DMS53 treated with DMSO at 0.1 percent for 48 hours (cell line): ENCODE results near the gene SH3D21.

Experiments used
- DNase-seq: peaks from one replicate; lab custom pipeline; 2025; ENCODE audit not compliant: unreplicated experiment; lab: John Stamatoyannopoulos, UW

The SH3D21 gene

GRCh38 chr1:36328713-36329112 is 22.5 kb downstream of the SH3D21 start:
- DNase-seq = no peak

- DNase-seq = no peak
Observed at GRCh38 chr1:36329817-36330216, 23.6 kb downstream of the SH3D21 start.

DNA sequence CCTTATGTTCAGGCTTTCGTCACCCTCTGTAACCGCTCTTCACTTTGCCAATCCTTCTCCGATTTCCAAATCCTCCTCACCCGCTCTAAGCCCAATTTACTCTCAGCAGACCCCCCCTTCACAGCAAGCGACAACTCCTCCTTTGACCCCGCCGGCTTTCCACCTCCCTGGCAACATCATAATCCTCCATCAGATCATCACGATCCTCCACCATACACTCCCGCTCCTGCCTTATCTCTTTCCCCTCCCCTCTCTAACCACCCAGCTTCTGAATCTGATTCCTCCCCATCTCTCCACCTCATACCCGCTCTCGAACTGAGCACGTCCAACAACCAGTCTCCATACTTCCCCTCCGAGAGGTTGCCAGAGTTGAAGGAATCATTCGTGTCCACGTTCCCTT is 24.8 kb downstream of the SH3D21 start:
- no peak for DNase-seq

- no peak for DNase-seq
Observed at GRCh38 chr1:36337830-36338229, 31.7 kb downstream of the SH3D21 start.

DNA sequence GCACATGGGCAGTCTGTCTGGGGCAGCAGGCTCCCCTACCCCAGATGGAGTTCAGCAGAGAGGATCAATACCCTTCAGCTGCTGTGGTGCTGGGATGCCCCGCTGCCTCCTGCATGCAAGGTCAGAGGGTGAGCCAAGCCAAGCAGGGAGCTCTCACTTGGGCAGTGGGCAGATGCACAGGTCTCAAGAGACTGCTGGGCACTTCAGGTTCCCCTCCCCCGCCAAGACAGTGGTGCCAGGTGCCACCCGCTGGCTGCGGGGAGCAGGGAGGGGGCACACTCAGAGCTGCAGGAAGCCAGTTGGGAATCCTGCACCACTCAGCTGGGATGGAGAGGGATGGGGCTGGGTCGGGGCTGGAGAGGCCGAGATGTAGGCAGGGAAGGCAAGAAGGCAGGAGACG is 33.0 kb downstream of the SH3D21 start:
- DNase-seq = no peak

GRCh38 chr1:36339615-36340014 is 33.4 kb downstream of the SH3D21 start:
- no peak for DNase-seq

DNA sequence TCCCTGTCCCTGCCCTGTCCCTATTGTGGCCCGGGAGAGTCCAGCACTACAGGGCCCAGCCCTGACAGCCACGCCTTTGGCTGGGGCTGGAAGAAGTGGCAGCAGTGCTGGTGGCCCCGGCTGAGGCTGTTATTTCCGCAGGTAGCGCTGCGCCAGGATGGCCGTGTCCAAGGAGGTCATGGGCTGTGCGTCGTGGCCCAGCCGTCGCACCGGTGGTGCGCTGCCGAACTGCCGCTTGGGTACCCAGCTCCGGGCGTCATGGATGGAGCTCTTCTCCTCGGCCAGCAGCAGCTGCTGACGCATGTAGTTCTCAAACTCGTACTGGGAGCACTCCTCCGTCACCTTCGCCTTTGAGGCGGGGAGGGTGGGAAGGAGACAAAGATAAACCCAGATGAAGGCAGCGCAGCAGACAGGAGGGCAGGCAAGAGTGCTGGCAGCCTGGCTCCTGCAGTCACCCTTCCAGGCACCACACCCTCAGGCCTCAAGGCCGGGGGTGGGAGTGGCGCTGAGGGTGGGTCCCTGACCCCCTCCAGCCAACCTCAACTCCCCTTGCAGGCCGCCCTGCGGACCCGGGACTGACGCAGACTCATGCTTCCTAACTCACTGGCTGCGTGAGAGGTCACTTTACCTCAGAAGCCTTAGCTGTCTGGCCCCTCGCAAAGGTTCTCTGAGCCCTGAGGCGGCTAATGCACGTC is 35.6 kb downstream of the SH3D21 start:
- DNase-seq = no peak

GRCh38 chr1:36342426-36343185 is 36.4 kb downstream of the SH3D21 start:
- DNase-seq = no peak

- DNase-seq = no peak
Observed at GRCh38 chr1:36343651-36344394, 37.7 kb downstream of the SH3D21 start.

DNA sequence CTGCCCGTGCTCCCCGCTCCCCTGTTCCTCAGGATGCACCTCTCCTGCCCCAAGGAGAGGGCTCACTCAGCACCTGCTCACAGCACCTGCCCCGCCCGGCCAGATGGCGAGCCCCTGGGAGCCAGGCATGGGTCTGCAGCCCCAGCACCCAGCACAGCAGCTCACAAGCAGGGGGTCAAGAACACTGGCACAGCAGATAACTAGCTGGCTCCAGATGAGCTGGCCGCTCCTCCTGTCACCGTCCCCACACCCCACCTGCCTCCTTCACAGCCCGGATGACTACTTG is 38.2 kb downstream of the SH3D21 start:
- no peak for DNase-seq

DNA sequence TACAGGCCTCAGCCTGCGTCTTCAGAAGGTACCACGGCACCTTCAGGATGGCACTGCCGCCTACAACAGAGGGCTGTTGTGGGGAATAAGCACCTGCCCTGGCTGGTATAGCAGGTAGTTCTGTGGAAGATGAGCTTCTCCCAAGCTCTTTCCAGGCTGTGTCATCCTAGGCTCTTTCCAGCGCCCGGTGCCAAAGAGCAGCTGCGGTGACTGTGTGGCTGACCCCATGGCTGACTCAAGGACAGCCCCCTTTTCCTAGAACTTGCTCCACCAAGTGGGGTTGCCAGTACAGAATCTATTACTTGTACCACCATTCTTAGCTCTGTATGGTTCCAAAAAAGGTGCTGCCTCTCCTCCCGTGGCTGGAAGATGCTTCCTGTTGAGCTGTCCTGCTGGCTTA is 39.2 kb downstream of the SH3D21 start:
- no peak for DNase-seq

DNA sequence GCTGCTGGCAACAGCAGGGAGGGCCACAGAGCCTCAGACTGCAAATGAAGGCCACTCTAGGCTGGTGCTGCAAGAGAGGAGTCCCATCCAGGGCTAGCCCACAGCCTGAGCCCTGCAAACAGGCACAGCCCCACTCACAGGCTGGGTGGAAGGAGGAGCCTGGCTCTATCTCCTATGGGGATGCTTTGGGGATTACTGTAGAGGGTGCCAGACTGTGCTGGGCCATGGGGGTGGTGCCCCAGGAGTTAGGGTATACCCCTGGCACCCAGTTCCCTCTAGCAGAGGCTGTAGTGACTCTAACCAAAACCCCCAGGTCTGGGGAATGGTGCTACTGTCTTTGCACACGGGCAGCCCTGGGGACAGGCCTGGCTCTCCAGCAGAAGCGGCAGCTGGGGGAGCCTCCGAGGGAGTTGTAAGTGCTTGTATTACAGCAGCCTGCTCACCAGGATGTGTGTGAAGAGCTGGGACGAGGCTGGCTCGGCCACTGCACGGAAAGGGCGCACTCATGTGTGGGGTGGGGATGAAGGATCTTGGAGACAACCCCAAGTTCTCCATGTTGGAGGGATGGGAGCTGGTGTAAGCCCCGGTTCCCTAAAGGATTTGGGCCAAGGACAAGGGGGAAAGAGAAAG is 40.7 kb downstream of the SH3D21 start:
- DNase-seq = no peak

DNA sequence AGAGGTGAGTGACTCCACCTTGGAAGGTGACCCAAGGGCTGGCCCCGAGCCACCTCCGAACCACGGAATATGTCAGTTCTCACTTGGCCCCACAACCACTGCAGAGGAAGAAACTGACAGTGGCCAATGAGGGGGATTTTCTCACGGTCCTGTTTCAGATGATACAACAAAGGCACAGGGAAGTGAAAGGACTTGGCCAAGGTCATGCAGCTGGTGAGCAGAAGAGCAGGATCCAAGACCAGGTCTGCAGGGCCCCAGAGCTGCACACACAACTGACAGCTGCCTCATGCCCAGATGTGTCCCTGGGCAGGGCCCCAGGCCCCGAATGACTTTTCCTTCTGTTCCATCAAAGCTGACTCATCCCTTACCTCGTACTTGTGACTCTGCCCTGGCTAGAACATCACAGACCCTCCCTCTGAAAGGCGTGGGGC is 43.1 kb downstream of the SH3D21 start:
- no peak for DNase-seq

GRCh38 chr1:36349839-36350238 is 43.7 kb downstream of the SH3D21 start:
- DNase-seq = no peak

DNA sequence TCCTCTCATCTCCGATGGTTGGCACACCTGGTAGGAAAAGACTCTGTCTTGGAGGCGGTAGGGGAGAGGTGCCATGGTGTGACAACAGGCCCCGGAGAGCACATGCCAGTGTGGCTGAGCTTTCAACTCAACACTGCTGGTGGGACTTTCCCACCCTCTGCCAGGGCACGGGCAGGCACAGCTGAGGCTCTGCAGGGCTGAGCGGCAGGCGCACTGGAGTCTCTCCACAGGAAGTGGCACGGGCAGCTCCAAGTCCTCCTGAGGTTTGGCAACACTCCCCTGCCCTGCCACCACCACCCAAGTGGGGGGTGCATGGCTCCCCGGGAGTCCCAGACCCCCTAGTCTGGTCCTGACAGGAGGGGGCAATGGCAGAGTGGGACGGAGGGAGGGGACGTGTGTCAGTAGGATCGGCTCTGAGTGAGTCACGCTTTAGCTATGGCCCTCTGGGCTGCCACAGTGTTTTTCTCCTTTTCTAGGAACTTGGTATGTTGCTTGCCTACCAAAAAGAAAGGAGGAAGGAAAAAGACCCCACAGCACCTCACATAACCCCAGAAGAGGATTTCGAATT is 44.6 kb downstream of the SH3D21 start:
- DNase-seq = no peak

- DNase-seq = no peak
Observed at GRCh38 chr1:36351227-36351977, 45.2 kb downstream of the SH3D21 start.

GRCh38 chr1:36352125-36352909 is 46.1 kb downstream of the SH3D21 start:
- DNase-seq = no peak

DNA sequence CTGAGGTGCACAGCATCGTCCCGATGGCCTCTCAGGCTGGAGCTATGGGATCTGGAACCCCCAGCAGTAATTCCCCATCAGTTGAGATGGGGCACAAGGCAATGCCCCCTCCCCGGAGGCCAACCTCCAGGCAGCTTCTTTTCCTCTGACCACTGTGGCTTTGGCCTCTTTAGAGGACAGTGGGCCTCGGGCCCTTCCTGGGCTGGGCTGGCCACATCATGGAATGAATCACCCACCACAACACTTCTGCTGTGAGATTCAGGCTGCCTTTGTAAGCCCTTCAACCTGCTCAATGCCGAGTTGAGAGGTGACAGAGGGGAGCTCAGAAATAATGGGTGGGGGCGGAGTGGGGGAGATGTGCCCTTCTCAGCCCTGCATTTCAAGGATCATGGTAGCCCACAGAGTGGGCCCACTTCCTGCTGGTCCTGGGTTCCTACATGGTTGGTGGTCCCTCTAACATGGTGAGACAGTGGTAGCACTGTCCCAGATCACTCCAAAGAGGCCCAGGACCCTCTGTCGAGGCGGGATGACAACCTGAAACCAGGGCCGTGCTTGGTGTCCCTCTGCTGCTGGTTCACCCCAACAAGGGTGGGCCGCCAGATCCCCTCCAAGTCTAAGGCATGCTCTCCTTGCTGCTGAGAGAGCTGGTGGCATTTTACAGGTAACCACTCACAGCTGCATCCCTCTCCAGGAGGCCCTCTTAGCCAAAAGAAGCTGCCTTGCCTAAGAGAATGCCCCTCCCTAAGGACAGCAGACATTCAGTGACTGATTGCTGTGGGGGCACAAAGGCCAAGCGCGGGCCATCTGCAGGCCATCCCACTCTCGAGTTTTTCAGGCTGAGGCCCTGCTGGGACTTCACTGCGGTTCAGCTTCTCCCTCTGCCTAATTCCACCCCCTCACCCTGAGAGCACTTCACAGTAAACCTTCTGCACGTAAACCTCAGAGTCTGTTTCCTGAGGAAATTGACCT is 47.0 kb downstream of the SH3D21 start:
- no peak for DNase-seq

DNA sequence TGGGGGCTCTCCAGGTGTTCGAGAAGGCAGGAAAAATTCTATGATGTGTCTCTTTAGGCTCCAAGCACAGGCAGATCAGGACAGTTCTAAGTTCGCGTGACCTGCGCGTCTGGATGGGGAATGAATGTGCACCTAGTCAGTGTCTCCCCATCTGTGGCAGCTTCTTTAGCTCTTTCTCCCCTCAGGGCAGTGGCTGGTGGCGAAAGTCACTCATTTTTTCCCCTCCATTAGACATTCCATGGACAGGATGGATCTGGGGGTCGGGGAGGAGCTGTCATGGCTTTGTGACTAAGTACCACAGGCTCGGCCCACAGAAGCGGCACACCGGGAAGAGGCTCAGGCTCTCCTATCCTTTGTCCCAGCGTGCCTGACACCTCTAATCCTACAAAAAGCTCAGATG is 48.3 kb downstream of the SH3D21 start:
- DNase-seq = no peak
